HG03565 (cell line): ENCODE measurements around the gene IL7R.

Experiments used
- ATAC-seq: cut with Tn5 transposase; IDR thresholded peaks from one replicate; pipeline ENCODE4 v1.9.1; 2021; ENCODE audit warnings: mild to moderate bottlenecking, moderate library complexity; ENCODE audit not compliant: unreplicated experiment

The IL7R gene

DNA sequence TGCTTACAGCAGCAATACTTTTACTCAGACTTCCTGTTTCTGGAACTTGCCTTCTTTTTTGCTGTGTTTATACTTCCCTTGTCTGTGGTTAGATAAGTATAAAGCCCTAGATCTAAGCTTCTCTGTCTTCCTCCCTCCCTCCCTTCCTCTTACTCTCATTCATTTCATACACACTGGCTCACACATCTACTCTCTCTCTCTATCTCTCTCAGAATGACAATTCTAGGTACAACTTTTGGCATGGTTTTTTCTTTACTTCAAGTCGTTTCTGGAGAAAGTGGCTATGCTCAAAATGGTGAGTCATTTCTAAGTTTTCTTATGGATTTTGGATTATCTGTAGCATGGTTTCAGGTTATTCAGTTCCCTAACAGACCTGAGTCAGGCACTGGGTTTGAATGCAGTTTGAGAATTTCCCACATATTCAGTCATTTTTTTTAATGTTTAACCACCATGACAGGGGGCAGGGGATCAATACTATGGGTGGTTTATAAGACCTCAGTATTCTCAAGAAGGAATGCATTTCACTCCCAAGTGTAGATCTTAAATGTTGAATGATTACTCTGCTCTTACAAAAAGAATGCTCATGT lies at the start of gene IL7R:
Gene IL7R, plus strand, starts transcription at position 127 of the 587 bp plus-strand sequence. Its CDS starts 87 bp downstream, at position 214.
- no peak for ATAC-seq

DNA sequence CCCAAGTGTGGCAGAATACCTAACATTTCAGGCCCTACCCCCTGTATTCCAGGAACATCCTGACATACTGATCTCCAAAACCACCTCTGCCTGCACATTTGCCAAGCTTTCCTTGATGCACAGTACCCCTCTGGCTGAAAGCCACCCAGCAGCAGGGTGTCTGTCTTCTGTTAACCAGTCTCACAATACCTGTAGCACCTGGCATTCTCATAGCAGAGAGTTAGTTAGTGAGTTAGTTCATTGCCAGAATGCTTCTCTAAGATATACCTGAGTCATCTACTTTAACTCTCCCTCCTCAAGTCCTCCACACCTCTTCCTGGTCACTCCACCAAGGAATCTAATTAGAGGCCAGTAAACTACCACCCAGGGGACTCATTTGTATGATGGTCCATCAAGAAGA lies 46.1 kb upstream of the IL7R start:
- no peak for ATAC-seq

- ATAC-seq = no peak
Observed at GRCh38 chr5:35811108-35811741, 45.5 kb upstream of the IL7R start.

DNA sequence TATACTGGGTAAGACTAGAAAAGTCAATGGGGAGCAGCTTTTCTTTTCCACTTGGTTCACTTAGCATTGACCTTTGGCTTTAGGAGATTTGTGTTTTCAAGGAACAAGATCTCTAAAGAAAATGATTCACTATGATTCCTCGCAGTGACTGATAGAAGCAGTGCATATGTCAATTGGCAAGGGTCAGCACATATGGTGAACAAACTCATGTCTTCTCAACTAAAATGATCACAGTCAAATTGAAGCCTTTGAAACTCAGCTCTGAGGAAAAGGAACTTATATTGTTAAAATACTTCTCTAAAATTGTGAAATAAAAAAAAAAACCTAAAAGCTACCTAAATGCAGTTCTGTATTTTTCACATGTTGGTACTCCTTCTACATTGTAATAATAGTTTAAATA lies 43.2 kb upstream of the IL7R start:
- no peak for ATAC-seq

GRCh38 chr5:35815089-35815936 lies 41.4 kb upstream of the IL7R start:
- peak; percentile 75 for ATAC-seq

DNA sequence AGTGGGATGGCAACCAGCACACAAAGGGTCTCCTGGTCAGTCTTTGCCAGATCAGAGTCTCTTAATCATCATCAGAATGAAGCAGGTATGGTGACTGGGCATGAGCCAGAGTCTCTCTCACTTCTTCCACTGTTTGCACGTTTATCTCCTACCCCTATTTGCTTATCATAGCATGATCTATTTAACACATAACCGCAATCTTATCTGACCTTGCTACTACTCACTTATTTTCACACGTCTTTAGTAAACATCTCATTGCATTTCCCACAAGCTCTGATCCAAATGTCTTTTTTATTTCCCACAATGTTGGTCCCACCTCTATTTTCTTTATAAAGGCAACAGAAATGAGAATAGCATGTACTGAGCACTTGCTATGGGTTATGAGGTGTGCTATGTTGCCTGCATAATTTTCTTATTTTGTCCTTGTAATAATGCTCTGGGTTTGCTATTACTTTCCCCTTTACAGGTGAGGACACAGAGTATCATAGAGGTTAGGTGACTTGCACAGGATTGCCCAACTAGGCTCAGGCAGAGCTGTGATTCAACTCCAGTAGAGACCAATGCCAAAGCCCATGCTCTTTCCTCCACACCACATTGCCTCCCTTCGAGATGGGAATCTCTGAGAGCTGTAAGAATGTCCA lies 39.7 kb upstream of the IL7R start:
- ATAC-seq = no peak

- no peak for ATAC-seq
Observed at GRCh38 chr5:35819026-35819425, 37.7 kb upstream of the IL7R start.

- no peak for ATAC-seq
Observed at GRCh38 chr5:35819668-35820067, 37.0 kb upstream of the IL7R start.

DNA sequence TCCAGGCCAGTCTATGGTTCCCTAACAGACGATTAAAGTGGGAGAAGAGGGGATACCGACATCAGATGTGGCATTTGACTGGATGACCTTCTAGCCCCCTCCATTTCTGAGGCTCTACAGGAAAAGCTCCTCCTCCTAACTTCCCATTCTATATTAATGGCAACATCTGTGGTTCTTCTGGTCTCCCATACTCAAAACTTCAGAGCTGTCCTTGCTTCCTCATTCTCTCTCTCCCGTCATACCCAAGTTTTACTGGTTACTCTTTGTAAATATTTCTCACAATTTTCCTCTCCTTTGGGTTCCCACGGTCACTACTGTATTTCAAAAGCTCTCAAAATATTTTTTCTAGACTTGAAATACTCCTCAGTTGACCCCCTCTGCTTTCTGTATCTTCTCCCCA lies 36.0 kb upstream of the IL7R start:
- ATAC-seq = no peak

DNA sequence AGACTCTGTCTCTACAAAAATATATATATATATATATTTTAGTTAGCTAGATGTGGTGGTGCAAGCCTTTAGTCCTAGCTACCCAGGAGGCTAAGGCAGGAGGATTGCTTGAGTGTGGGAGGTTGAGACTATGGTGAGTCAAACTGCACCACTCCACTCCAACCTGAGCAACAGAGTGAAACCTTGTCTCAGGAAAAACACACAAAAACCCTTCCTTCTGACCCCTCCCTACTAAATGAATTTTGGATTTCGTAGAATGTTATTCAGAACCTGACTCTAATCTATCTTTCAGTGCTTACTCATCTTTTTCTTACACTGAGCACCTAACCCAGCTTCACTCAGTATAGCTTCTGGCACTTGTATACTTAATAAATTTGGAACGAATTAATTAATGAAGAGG lies 35.2 kb upstream of the IL7R start:
- ATAC-seq = no peak

DNA sequence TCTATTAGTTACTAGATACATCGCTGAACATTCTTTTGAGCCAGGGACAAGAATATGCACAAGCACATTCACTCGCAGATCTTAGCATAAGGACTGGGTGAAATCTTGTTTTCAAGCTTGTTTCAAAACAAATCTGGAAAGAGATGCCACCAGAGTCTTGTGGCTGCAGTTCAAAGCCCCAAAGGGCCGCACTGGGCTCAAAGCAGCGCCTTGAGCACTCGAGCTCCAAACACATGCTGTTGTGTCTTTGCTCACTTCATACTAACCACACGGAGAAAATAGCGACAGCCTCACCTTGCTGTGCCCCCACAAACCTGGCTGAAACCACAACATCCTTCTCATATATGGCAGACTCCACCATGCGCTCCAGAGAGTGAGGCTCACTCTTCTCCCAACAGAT lies 34.2 kb upstream of the IL7R start:
- ATAC-seq = no peak

DNA sequence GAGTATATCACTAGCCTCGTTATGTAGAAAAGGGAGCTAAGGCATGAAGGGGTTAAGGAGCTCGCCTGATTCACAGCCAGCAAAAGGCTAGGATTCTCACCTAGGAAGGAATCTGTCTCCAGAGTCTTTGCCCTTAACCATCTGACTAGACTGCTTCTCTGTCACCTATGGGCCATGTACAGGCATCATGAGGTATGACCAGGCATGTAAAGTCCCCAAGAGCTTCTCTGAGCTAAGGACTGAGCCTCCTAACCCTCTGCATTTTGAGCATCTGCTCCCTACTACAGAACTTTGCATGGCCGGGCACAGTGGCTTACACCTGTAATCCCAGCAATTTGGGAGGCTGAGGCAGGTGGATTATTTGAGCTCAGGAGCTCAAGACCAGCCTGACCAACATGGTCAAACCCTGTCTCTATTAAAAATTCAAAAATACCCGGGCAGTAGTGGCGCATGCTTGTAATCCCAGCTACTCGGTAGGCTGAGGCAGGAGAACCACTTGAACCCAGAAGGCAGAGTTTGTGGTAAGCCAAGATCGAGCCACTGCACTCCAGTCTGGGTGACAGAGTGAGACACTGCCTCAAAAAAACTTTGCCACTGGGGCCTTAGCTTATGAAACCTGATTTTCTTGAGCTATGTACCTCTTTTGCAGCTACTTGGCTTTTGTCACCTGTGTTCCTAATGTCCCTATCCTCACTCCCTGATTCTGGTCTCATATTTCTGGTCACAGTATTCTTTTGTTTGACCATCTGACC lies 33.2 kb upstream of the IL7R start:
- ATAC-seq = no peak

GRCh38 chr5:35826056-35826455 lies 30.6 kb upstream of the IL7R start:
- ATAC-seq = no peak

GRCh38 chr5:35826554-35826953 lies 30.1 kb upstream of the IL7R start:
- no peak for ATAC-seq

DNA sequence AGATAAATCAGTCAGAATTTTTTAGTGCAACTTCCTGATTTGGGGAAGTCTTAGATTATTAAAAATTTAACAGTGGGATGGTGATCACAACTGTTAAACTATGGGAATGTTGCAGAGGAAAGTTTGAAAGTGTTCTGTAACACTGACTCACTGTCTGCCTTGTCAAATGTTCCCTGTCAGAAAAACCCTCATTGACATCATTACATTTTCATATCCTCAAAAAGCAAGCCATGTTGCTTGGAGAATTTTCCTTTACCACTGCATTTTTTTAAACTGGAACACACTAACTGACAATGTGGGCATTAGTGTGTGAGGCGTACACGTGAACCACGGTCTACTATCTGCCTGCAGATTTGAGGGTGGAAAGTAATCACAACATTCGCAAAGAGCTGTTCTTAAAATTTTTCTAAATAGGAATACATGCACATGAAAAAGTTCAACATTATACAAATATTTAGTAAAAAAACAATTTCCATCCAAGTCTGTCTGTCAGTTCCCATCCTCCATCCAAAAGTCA lies 28.6 kb upstream of the IL7R start:
- no peak for ATAC-seq

GRCh38 chr5:35830587-35830986 lies 26.1 kb upstream of the IL7R start:
- no peak for ATAC-seq

DNA sequence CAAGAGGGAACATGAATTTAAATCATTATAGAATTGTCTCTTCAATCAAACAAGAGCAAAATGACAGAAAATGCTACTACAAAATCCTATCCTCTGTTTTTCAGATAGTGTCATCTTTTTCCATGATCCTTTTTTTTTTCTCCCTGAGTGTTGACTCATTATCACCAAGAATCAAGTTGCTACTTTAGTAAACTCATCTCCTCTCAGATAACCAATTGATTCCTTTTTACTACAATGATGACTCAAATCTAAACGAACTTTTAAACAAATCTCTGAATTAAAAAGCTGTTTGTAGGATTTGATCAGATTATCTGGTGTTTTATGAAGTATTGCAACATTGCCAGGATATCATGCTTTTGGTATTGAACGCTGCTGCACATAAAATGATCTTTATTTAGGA lies 23.9 kb upstream of the IL7R start:
- ATAC-seq = no peak

- no peak for ATAC-seq
Observed at GRCh38 chr5:35833224-35833623, 23.5 kb upstream of the IL7R start.

DNA sequence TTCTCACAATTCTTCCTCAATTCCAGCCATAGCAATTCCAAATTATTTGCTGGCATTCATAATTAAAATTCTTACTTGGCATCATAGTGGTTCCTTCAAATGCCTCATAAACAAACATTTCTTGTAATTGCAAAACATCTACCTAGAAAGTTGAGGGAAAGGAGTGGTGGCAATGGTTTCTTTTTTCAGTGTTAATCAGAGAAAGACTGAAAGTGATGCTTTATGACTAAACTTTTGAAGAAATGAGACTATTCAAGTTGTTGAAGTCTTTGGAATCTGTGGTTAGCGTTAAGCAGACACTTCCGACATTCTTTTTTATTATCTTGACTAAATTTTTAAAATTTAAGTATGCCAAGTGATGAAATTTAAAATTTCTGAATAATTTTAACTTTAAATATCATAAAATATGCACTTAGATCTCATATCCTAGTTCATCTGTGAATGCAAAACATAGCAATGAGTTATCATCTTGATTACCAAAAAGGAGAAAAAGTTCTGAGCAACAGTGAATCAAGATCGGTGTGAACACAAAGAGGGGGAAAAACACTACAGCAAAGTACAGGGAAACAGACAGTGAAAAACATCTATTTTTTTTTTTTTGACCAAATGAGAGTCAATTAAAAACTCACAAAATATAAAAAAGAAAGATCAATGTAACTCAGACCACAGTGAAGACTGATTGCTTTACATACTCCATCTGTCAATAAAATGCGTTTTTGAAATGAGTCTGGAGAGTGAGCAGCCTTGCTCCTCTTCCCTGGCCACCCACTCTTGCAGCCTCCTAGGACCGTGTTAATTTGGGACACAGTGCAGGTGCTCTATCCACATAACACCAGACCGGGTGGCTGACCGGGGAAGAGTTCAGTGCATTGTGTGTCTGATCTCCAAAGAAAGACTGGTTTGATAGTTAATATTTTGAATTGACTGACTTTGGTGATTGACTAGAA lies 20.6 kb upstream of the IL7R start:
- ATAC-seq = no peak
